ENCODE measurements around the gene TMEM69. TPM values are rescaled to one million over a fixed set of nuclear protein-coding genes. Genes with fewer than 3 reads are reported as not detected.

The TMEM69 gene
- 10 to 100 TPM in 3 of 5 donors, 1 to 10 TPM in 1, not detected in 1; 7.1 to 35.6 (median 21.5) TPM for total RNA-seq
- 10 to 100 TPM; 10.1 to 14.7 (median 14.2) TPM for polyA plus RNA-seq
- long read RNA-seq, donor 1, partial matches to known transcripts: 0 of 3 reads
- long read RNA-seq, donor 1, other reads (novel, unspliced or antisense): 0 of 3 reads
- long read RNA-seq, donor 2, transcript TMEM69-201 (3 exons, 2,439 nt): major isoform, 5 of 8 reads
- long read RNA-seq, donor 2, partial matches to known transcripts: 0 of 8 reads
- long read RNA-seq, donor 2, other reads (novel, unspliced or antisense): 0 of 8 reads
- long read RNA-seq, donor 3, partial matches to known transcripts: 0 of 6 reads
- long read RNA-seq, donor 3, other reads (novel, unspliced or antisense): 0 of 6 reads
- long read RNA-seq, donor 4: 0 reads
- long read RNA-seq, donor 5, transcript TMEM69-201 (3 exons, 2,439 nt): major isoform, 7 of 7 reads
- long read RNA-seq, donor 5, partial matches to known transcripts: 0 of 7 reads
- long read RNA-seq, donor 5, other reads (novel, unspliced or antisense): 0 of 7 reads
- long read RNA-seq, donor 6: 0 reads
- long read RNA-seq, donor 7, transcript TMEM69-201 (3 exons, 2,439 nt): major isoform, 7 of 8 reads
- long read RNA-seq, donor 7, partial matches to known transcripts: 0 of 8 reads
- long read RNA-seq, donor 7, other reads (novel, unspliced or antisense): 0 of 8 reads
- long read RNA-seq, donor 8, transcript TMEM69-201 (3 exons, 2,439 nt): major isoform, 6 of 7 reads
- long read RNA-seq, donor 8, partial matches to known transcripts: 0 of 7 reads
- long read RNA-seq, donor 8, other reads (novel, unspliced or antisense): 0 of 7 reads
- long read RNA-seq, donor 9, transcript TMEM69-201 (3 exons, 2,439 nt): major isoform, 8 of 9 reads
- long read RNA-seq, donor 9, partial matches to known transcripts: 0 of 9 reads
- long read RNA-seq, donor 9, other reads (novel, unspliced or antisense): 0 of 9 reads
- long read RNA-seq, donor 10, partial matches to known transcripts: 0 of 2 reads
- long read RNA-seq, donor 10, other reads (novel, unspliced or antisense): 0 of 2 reads

- intact Hi-C loops (cut with DNase I; ENCODE audit: low total_unique reads): no loop called here
- 0 to 2% (median 2%) methylated on average over 22 to 24 of the region's 24 CpGs for WGBS, 5 donors
These were observed at the start of gene TMEM69 for GRCh38 chr1:45687754-45688740. TSS of gene TMEM69 (plus strand) at chr1:45688181. CDS start at chr1:45691069, 2,888 bp downstream.

GRCh38 chr1:45640293-45640692, 47.7 kb upstream of the TMEM69 start:
- H3K4me1 ChIP-seq: peaks cover 0 to 16% (median 7%) of the 10 kb centered on the region in 4 donors
- intact Hi-C loops (cut with DNase I; ENCODE audit: low total_unique reads): no loop called here
- H3K27ac ChIP-seq: no peak overlapping the region
- peaks cover 48 to 92% (median 81%) of the 10 kb centered on the region in 4 donors for H3K36me3 ChIP-seq
- no peaks in the 10 kb centered on the region for H3K27me3 ChIP-seq
- H3K4me3 ChIP-seq: no peak overlapping the region
- TF ChIP-seq EP300 (IDR thresholded peaks at IDR 0.05) (no peak), POLR2A (IDR thresholded peaks at IDR 0.05) (no peak), CTCF (IDR thresholded peaks at IDR 0.05) (no peak), POLR2AphosphoS5 (IDR thresholded peaks at IDR 0.05) (no peak)
- no peaks in the 10 kb centered on the region for H3K9me3 ChIP-seq
- no peak for DNase-seq
- 88 to 98% (median 96%) methylated on average over 1 of the region's 1 CpG for WGBS, 5 donors

More at GRCh38 chr1:45687754-45688740, at the start of gene TMEM69:
- Histone ChIP-seq H3K4me3 (peak within 1 kb of the TSS; percentile 81 to 99 (median 92)), H3K36me3 (peaks cover 0 to 23% (median 20%) of the 10 kb centered on the region in 4 donors), H3K4me1 (peaks cover 25 to 48% (median 41%) of the 10 kb centered on the region in 4 donors), H3K27ac (peak within 1 kb of the TSS; percentile 94 to 99 (median 96)), H3K9me3 (no peaks in the 10 kb centered on the region), H3K27me3 (no peaks in the 10 kb centered on the region)
- TF ChIP-seq CTCF (IDR thresholded peaks at IDR 0.05) (peak in 1 of 7 experiments; percentile 11), EP300 (IDR thresholded peaks at IDR 0.05) (no peak), POLR2AphosphoS5 (IDR thresholded peaks at IDR 0.05) (peak; percentile 32 to 84 (median 36))
- peak; percentile 70 to 95 for DNase-seq

GRCh38 chr1:45643321-45643720, 44.7 kb upstream of the TMEM69 start:
- intact Hi-C loops (cut with DNase I; ENCODE audit: low total_unique reads): no loop called here
- no peaks in the 10 kb centered on the region for H3K27me3 ChIP-seq
- peaks cover 37 to 72% (median 67%) of the 10 kb centered on the region in 4 donors for H3K36me3 ChIP-seq
- no peak overlapping the region for H3K4me3 ChIP-seq
- no peak for DNase-seq
- 63 to 79% (median 75%) methylated on average over 5 of the region's 5 CpGs for WGBS, 5 donors
- H3K9me3 ChIP-seq: no peaks in the 10 kb centered on the region
- H3K4me1 ChIP-seq: peaks cover 8 to 35% (median 21%) of the 10 kb centered on the region in 4 donors
- no peak for TF ChIP-seq CTCF (IDR thresholded peaks at IDR 0.05)
- TF ChIP-seq EP300 (IDR thresholded peaks at IDR 0.05): no peak
- no peak for TF ChIP-seq POLR2AphosphoS5 (IDR thresholded peaks at IDR 0.05)
- TF ChIP-seq POLR2A (IDR thresholded peaks at IDR 0.05): no peak
- peak overlapping the region in 2 of 5 donors; percentile 54 to 76 for H3K27ac ChIP-seq
